WTC11 (cell line): ENCODE results near the gene SPDEF. TPM values are rescaled to one million over a fixed set of nuclear protein-coding genes. Genes with fewer than 3 reads are reported as not detected.

Source experiments
- ATAC-seq: fragments of 200-7000 bp; cut with Tn5 transposase; 2 replicates; pipeline ENCODE4 v1.10.0; 2021; ENCODE audit warnings: mild to moderate bottlenecking, moderate library complexity
- CTCF ChIA-PET: fragments of 300-600 bp; sonication (Branson Sonifier 250); formaldehyde crosslinking; loops from one replicate; lab custom pipeline; 2021; ENCODE audit warnings: antibody characterized with exemption; lab: Charles Lee
- POLR2A ChIA-PET: fragments of 350-600 bp; sonication (Branson Sonifier 250); formaldehyde crosslinking; loops from one replicate; lab custom pipeline; 2021; ENCODE audit warnings: antibody characterized with exemption; lab: Charles Lee
- DNase-seq: peaks from one replicate; pipeline ENCODE4 v3.0.0; 2021; ENCODE audit warnings: low spot score
- H3K27ac Mint-ChIP-seq: 2 replicates; pipeline ENCODE4 v1.8.0; 2021; ENCODE audit warnings: mixed read lengths
- H3K27me3 Mint-ChIP-seq: 2 replicates; pipeline ENCODE4 v1.8.0; 2021; ENCODE audit warnings: low read depth, mild to moderate bottlenecking, moderate library complexity, mixed read lengths
- H3K36me3 Mint-ChIP-seq: 2 replicates; pipeline ENCODE4 v1.8.0; 2021; ENCODE audit warnings: mixed read lengths
- H3K4me1 Mint-ChIP-seq: 2 replicates; pipeline ENCODE4 v1.8.0; 2022; ENCODE audit warnings: mixed read lengths
- H3K4me3 Mint-ChIP-seq: 2 replicates; pipeline ENCODE4 v1.8.0; 2021; ENCODE audit warnings: mild to moderate bottlenecking, moderate library complexity, mixed read lengths
- H3K9me3 Mint-ChIP-seq: 2 replicates; pipeline ENCODE4 v1.8.0; 2021; ENCODE audit warnings: mixed read lengths
- ATF1 ChIP-seq: sonication (generic); formaldehyde crosslinking; IDR thresholded peaks from 2 replicates; pipeline ENCODE4 v1.8.1; 2023; ENCODE audit warnings: mild to moderate bottlenecking, moderate library complexity, missing genetic modification reagents
- CBFB ChIP-seq: sonication (generic); formaldehyde crosslinking; IDR thresholded peaks from 2 replicates; pipeline ENCODE4 v1.8.1; 2022; ENCODE audit warnings: mild to moderate bottlenecking, low read depth, missing genetic modification reagents
- CREM ChIP-seq: sonication (generic); formaldehyde crosslinking; IDR thresholded peaks from 2 replicates; pipeline ENCODE4 v1.8.1; 2022; ENCODE audit warnings: mild to moderate bottlenecking, missing genetic modification reagents, moderate library complexity
- FOXJ3 ChIP-seq: sonication (generic); formaldehyde crosslinking; IDR thresholded peaks from 2 replicates; pipeline ENCODE4 v1.9.0; 2021; ENCODE audit warnings: missing genetic modification reagents, mild to moderate bottlenecking, borderline replicate concordance
- NFE2L1 ChIP-seq: sonication (generic); formaldehyde crosslinking; IDR thresholded peaks from 2 replicates; pipeline ENCODE4 v1.8.1; 2023; ENCODE audit warnings: missing genetic modification reagents
- OVOL2 ChIP-seq: fragments of 250-450 bp; sonication (Bioruptor Pico); IDR thresholded peaks from 2 replicates; pipeline ENCODE4 v1.9.0; 2021; ENCODE audit warnings: mild to moderate bottlenecking, borderline replicate concordance
- RORB ChIP-seq: fragments of 250-450 bp; sonication (Bioruptor Pico); IDR thresholded peaks from 2 replicates; pipeline ENCODE4 v1.9.0; 2021; ENCODE audit warnings: mild to moderate bottlenecking
- SP1 ChIP-seq: sonication (generic); formaldehyde crosslinking; conservative IDR thresholded peaks from 2 replicates; pipeline ENCODE4 v1.8.1; 2022; ENCODE audit warnings: missing genetic modification reagents
- TP53 ChIP-seq: sonication (generic); formaldehyde crosslinking; IDR thresholded peaks from 2 replicates; pipeline ENCODE4 v1.8.1; 2023; ENCODE audit warnings: mild to moderate bottlenecking, missing genetic modification reagents
- ZNF317 ChIP-seq: sonication (generic); formaldehyde crosslinking; IDR thresholded peaks from 2 replicates; pipeline ENCODE4 v1.8.1; 2023; ENCODE audit warnings: low read depth, mild to moderate bottlenecking, moderate library complexity, missing genetic modification reagents, borderline replicate concordance
- ZNF671 ChIP-seq: fragments of 250-450 bp; sonication (Bioruptor Pico); IDR thresholded peaks from 2 replicates; pipeline ENCODE4 v1.8.0; 2021; ENCODE audit warnings: mild to moderate bottlenecking
- total RNA-seq: library from RNA; stranded (reverse); gene quantifications from 3 replicates; pipeline ENCODE4 v1.2.3, GENCODE V29; 2021
- TF ChIP-seq, protein P1 (sequence below): sonication (generic); formaldehyde crosslinking; IDR thresholded peaks from 2 replicates; pipeline ENCODE4 v1.8.1; 2023; ENCODE audit warnings: mild to moderate bottlenecking, missing genetic modification reagents, borderline replicate concordance
- TF ChIP-seq, protein P2 (sequence below): sonication (generic); formaldehyde crosslinking; IDR thresholded peaks from 2 replicates; pipeline ENCODE4 v1.8.1; 2023; ENCODE audit warnings: mild to moderate bottlenecking, moderate library complexity, missing genetic modification reagents
- TF ChIP-seq, protein P3 (sequence below): sonication (generic); formaldehyde crosslinking; IDR thresholded peaks from 2 replicates; pipeline ENCODE4 v1.8.0; 2023; ENCODE audit warnings: missing genetic modification reagents, mild to moderate bottlenecking, borderline replicate concordance
- TF ChIP-seq, protein P4 (sequence below): fragments of 250-450 bp; sonication (Bioruptor Pico); IDR thresholded peaks from 2 replicates; pipeline ENCODE4 v1.9.0; 2021; ENCODE audit warnings: mild to moderate bottlenecking

Gene SPDEF
- total RNA-seq, 1 experiment from 2014 or later: 0.72 TPM

DNA sequence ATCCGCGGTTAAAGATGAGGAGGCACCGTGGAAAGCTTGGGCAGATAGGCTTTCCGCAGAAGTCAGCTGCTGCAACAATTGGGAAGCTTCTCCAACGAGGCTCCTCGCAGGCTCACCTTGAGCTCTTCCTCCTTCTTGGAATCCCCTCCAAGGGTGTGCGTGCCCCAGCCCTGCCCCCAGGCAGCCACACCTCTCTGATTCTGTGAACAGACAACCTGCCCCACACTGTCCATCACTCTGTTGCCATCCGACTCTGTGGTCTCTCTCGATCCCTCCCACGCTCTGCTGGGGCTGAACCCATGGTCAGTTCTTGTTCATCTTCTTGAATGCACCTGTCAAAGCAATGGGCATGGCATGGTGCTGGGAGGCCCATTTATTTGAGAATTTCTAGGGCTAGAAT lies 58.7 kb downstream of the SPDEF start:
- ATAC-seq: no peak
- POLR2A ChIA-PET: no interaction called here
- H3K27ac Mint-ChIP-seq: no peak overlapping the region
- no peak for DNase-seq
- CTCF ChIA-PET: no interaction called here
- H3K4me3 Mint-ChIP-seq: no peak overlapping the region
- no peaks in the 10 kb centered on the region for H3K4me1 Mint-ChIP-seq
- no peak for TF ChIP-seq ATF1 (CRISPR knock-in tag)
- TF ChIP-seq TP53: no peak
- TF ChIP-seq, protein P1, sequence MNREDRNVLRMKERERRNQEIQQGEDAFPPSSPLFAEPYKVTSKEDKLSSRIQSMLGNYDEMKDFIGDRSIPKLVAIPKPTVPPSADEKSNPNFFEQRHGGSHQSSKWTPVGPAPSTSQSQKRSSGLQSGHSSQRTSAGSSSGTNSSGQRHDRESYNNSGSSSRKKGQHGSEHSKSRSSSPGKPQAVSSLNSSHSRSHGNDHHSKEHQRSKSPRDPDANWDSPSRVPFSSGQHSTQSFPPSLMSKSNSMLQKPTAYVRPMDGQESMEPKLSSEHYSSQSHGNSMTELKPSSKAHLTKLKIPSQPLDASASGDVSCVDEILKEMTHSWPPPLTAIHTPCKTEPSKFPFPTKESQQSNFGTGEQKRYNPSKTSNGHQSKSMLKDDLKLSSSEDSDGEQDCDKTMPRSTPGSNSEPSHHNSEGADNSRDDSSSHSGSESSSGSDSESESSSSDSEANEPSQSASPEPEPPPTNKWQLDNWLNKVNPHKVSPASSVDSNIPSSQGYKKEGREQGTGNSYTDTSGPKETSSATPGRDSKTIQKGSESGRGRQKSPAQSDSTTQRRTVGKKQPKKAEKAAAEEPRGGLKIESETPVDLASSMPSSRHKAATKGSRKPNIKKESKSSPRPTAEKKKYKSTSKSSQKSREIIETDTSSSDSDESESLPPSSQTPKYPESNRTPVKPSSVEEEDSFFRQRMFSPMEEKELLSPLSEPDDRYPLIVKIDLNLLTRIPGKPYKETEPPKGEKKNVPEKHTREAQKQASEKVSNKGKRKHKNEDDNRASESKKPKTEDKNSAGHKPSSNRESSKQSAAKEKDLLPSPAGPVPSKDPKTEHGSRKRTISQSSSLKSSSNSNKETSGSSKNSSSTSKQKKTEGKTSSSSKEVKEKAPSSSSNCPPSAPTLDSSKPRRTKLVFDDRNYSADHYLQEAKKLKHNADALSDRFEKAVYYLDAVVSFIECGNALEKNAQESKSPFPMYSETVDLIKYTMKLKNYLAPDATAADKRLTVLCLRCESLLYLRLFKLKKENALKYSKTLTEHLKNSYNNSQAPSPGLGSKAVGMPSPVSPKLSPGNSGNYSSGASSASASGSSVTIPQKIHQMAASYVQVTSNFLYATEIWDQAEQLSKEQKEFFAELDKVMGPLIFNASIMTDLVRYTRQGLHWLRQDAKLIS (CRISPR knock-in tag): no peak
- TF ChIP-seq, protein P2, sequence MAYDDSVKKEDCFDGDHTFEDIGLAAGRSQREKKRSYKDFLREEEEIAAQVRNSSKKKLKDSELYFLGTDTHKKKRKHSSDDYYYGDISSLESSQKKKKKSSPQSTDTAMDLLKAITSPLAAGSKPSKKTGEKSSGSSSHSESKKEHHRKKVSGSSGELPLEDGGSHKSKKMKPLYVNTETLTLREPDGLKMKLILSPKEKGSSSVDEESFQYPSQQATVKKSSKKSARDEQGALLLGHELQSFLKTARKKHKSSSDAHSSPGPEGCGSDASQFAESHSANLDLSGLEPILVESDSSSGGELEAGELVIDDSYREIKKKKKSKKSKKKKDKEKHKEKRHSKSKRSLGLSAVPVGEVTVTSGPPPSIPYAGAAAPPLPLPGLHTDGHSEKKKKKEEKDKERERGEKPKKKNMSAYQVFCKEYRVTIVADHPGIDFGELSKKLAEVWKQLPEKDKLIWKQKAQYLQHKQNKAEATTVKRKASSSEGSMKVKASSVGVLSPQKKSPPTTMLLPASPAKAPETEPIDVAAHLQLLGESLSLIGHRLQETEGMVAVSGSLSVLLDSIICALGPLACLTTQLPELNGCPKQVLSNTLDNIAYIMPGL: no peak
- TF ChIP-seq OVOL2 (CRISPR knock-in tag): no peak
- TF ChIP-seq ZNF671: no peak
- TF ChIP-seq CREM (CRISPR knock-in tag): no peak
- TF ChIP-seq, protein P3, sequence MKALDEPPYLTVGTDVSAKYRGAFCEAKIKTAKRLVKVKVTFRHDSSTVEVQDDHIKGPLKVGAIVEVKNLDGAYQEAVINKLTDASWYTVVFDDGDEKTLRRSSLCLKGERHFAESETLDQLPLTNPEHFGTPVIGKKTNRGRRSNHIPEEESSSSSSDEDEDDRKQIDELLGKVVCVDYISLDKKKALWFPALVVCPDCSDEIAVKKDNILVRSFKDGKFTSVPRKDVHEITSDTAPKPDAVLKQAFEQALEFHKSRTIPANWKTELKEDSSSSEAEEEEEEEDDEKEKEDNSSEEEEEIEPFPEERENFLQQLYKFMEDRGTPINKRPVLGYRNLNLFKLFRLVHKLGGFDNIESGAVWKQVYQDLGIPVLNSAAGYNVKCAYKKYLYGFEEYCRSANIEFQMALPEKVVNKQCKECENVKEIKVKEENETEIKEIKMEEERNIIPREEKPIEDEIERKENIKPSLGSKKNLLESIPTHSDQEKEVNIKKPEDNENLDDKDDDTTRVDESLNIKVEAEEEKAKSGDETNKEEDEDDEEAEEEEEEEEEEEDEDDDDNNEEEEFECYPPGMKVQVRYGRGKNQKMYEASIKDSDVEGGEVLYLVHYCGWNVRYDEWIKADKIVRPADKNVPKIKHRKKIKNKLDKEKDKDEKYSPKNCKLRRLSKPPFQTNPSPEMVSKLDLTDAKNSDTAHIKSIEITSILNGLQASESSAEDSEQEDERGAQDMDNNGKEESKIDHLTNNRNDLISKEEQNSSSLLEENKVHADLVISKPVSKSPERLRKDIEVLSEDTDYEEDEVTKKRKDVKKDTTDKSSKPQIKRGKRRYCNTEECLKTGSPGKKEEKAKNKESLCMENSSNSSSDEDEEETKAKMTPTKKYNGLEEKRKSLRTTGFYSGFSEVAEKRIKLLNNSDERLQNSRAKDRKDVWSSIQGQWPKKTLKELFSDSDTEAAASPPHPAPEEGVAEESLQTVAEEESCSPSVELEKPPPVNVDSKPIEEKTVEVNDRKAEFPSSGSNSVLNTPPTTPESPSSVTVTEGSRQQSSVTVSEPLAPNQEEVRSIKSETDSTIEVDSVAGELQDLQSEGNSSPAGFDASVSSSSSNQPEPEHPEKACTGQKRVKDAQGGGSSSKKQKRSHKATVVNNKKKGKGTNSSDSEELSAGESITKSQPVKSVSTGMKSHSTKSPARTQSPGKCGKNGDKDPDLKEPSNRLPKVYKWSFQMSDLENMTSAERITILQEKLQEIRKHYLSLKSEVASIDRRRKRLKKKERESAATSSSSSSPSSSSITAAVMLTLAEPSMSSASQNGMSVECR (CRISPR knock-in tag): no peak
- TF ChIP-seq ZNF317 (CRISPR knock-in tag): no peak
- TF ChIP-seq CBFB (CRISPR knock-in tag): no peak
- TF ChIP-seq NFE2L1 (CRISPR knock-in tag): no peak
- no peak for TF ChIP-seq RORB (CRISPR knock-in tag)
- TF ChIP-seq SP1: no peak
- TF ChIP-seq FOXJ3 (CRISPR knock-in tag): no peak
- TF ChIP-seq, protein P4, sequence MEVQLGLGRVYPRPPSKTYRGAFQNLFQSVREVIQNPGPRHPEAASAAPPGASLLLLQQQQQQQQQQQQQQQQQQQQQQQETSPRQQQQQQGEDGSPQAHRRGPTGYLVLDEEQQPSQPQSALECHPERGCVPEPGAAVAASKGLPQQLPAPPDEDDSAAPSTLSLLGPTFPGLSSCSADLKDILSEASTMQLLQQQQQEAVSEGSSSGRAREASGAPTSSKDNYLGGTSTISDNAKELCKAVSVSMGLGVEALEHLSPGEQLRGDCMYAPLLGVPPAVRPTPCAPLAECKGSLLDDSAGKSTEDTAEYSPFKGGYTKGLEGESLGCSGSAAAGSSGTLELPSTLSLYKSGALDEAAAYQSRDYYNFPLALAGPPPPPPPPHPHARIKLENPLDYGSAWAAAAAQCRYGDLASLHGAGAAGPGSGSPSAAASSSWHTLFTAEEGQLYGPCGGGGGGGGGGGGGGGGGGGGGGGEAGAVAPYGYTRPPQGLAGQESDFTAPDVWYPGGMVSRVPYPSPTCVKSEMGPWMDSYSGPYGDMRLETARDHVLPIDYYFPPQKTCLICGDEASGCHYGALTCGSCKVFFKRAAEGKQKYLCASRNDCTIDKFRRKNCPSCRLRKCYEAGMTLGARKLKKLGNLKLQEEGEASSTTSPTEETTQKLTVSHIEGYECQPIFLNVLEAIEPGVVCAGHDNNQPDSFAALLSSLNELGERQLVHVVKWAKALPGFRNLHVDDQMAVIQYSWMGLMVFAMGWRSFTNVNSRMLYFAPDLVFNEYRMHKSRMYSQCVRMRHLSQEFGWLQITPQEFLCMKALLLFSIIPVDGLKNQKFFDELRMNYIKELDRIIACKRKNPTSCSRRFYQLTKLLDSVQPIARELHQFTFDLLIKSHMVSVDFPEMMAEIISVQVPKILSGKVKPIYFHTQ (CRISPR knock-in tag): no peak
- no peaks in the 10 kb centered on the region for H3K27me3 Mint-ChIP-seq
- peaks cover 31% of the 10 kb centered on the region for H3K9me3 Mint-ChIP-seq
- H3K36me3 Mint-ChIP-seq: peaks cover 15% of the 10 kb centered on the region
